Cardiac fibroblast (primary cell): ENCODE results near the gene FBH1.
"Not testable (repeated sequence)": the region's sequence is repeated elsewhere in the genome, so short reads cannot be mapped to it uniquely, and the experiment has no call there.

Experiments
- DNase-seq, 2 donors: peaks; one replicate each; pipeline versions ENCODE4 v3.0.0 to v3.0.0-alpha.2; 2010; ENCODE audit warnings: low read depth in 2 of 2
- H3K4me3 ChIP-seq, 2 donors: replicated peaks in 1 of 2; 1 replicate in 1 of 2; 2 replicates in 1 of 2; pipeline ENCODE4 v1.5.1; 2011; ENCODE audit warnings: low read depth in 2 of 2, low read length in 2 of 2, mild to moderate bottlenecking in 2 of 2, moderate library complexity in 1 of 2
- TF ChIP-seq, protein P1 (sequence below): IDR thresholded peaks from one replicate; pipeline ENCODE4 v1.5.1; 2011; ENCODE audit warnings: low read depth, mild to moderate bottlenecking, low read length, inconsistent platforms

The FBH1 gene

DNA sequence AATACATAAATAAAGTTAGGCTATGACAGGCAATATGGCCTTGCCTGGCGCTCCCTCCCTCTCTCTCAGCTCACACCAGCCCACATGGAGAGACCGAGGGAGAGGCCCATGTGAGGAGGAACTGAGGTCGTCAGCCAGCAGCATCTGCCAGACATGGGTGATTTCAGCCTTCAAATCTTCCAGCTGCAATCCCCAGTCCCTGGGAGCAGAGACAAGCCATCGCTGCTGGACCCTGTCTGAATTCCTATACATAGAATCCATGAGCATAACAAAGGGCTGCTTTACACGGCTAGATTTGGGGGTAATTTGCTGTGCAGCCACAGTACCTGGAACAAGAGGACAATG, 35.9 kb upstream of the FBH1 start:
- DNase-seq: no peak
- TF ChIP-seq, protein P1, sequence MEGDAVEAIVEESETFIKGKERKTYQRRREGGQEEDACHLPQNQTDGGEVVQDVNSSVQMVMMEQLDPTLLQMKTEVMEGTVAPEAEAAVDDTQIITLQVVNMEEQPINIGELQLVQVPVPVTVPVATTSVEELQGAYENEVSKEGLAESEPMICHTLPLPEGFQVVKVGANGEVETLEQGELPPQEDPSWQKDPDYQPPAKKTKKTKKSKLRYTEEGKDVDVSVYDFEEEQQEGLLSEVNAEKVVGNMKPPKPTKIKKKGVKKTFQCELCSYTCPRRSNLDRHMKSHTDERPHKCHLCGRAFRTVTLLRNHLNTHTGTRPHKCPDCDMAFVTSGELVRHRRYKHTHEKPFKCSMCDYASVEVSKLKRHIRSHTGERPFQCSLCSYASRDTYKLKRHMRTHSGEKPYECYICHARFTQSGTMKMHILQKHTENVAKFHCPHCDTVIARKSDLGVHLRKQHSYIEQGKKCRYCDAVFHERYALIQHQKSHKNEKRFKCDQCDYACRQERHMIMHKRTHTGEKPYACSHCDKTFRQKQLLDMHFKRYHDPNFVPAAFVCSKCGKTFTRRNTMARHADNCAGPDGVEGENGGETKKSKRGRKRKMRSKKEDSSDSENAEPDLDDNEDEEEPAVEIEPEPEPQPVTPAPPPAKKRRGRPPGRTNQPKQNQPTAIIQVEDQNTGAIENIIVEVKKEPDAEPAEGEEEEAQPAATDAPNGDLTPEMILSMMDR: no peak

DNA sequence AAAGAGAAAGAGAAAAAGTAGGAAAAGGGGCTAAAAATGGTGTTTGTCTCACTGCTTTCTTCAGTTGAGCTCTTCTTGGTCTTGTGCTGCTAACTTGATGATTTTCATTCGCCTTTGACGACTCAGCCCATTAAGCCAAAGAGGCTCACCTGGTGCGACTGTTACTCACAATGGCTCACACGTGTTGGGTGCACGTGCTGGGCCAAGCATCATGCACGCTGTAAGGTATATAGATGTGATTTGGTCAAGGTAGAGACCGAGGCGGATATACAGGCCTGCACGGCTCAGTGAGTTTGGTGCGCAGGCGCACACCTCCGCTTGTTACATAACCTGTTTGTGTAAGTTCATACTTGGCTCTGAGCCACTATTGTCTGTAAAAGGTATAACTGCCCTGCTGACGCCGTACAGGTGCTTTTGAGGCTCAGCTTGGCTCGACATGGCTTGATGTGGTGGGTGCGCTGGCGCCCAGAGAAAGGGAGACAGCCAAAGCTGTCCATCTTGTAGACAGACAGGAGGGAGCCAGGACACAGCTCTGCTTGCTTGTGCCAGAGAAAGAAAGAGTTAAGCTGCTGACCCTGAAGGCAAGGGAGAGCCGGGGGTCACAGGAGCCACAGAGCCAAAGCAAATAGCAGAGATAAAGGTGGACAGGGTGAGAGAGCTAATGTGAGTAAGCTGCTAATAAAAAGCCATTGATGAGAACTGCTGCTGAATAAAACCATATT, 33.9 kb upstream of the FBH1 start:
- no peak overlapping the region for H3K4me3 ChIP-seq
- no peak for DNase-seq
- TF ChIP-seq, protein P1: no peak

More for the DNA sequence above, 35.9 kb upstream of the FBH1 start:
- no peak overlapping the region for H3K4me3 ChIP-seq

DNA sequence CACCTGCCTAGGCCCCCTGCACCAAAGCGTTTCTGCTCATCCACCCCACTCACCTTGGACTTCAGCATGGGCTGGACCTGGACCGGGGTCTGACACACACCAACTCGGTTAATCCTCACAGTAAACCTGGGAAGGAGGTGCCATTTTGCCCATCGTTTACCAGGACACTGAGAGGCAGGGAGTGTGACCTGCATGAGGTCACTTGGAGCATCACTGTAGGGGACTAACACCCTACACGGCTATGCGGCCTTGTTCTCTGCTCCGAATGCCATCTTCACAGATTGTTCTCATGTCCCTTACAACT, 33.4 kb upstream of the FBH1 start:
- no peak for DNase-seq
- TF ChIP-seq, protein P1: no peak
- no peak overlapping the region for H3K4me3 ChIP-seq

DNA sequence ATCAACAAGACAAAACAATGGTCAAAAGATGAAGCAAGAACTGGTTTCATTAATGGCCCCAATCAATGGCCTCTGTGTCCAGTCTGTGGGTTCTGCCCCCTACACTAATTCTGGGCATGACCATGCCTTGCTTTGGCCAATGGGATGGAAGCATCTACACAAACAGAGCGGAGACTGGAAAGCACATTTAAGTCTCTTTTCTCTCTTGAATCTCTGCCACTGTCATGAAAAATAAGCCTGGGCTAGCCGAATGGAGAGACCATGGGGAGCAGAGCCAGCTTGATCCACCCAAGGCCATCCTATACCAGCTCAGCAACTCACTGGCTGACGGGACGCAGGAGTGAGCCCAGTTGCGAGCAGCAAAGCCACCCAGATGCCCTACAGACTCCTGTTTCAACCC, 31.2 kb upstream of the FBH1 start:
- H3K4me3 ChIP-seq: no peak overlapping the region
- TF ChIP-seq, protein P1: no peak
- no peak for DNase-seq

DNA sequence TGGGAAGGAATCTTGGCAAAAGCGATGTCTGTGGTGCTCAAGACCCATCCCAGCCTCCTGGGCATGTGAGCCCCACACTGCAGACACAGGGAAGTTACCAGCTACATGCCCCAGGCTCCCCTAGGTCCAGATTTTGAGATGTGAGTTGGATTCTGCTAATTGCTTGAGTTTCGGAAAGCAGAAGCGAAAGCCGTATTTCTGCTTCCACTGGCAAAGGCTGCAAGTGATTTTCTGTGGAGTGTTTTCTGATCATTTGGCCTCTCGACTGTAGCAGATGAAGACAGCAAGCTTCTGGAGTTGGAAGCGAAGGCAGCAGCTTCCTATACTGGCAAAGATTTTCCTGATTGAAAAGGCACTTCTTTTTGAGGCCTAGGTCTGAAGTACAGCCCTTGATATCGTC, 30.0 kb upstream of the FBH1 start:
- DNase-seq: no peak
- TF ChIP-seq, protein P1: no peak
- H3K4me3 ChIP-seq: no peak overlapping the region

DNA sequence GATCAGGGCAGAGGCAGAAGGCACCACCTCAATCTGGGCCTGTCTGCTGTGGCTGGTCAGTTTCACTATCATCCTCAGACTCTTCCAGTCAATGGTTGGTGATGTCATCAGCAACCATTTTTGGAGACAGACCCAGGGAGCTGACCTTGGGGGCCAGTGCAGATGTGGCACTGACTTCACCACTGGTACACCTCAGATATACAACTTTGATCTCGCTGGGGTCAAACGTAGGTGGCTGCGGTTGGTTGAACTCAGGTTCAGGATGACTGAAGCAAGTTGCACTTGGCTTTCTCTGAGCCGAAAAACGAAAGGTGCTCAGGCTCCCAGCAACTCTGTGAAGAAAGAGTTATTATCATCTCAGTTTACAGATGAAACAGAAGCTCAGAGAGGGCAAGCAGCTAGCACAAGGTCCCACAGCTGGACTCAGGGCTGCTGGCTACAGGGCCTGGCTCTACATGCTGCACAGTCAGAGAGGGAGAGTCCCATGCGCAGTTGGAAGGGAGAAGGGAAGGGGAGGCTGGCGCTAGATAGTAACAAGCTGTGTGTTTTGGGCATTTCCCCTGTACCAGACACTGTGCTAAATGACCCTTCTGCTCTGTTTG, 27.6 kb upstream of the FBH1 start:
- no peak for DNase-seq
- no peak overlapping the region for H3K4me3 ChIP-seq
- TF ChIP-seq, protein P1: no peak

DNA sequence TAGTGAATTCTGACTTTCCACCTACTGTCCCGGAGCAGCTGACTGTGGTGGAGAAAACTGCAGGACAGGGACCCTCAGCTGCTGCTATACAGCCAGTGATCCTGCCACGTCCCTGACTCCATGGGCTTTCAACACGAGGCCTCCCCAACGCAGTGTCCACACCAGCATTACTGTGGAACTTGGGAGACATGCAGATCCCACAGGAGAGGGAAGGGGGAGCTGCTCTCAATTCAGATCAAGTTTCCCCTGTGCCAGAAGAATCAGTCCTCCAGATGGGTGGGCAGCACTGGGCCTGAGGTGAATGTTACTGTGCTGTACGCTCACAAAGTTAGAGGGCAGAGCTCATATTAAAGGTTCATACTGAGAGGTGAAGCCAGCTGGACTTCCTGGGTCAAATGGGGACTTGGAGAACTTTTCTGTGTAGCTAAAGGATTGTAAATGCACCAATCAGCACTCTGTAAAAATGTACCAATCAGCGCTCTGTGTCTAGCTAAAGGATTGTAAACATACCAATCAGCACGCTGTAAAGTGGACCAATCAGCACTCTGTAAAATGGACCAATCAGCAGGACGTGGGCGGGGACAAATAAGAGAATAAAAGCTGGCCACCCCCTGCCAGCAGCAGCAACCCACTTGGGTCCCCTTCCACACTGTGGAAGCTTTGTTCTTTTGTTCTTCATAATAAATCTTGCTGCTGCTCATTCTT, 26.9 kb upstream of the FBH1 start:
- DNase-seq, H3K4me3 ChIP-seq: not testable (repeated sequence)

DNA sequence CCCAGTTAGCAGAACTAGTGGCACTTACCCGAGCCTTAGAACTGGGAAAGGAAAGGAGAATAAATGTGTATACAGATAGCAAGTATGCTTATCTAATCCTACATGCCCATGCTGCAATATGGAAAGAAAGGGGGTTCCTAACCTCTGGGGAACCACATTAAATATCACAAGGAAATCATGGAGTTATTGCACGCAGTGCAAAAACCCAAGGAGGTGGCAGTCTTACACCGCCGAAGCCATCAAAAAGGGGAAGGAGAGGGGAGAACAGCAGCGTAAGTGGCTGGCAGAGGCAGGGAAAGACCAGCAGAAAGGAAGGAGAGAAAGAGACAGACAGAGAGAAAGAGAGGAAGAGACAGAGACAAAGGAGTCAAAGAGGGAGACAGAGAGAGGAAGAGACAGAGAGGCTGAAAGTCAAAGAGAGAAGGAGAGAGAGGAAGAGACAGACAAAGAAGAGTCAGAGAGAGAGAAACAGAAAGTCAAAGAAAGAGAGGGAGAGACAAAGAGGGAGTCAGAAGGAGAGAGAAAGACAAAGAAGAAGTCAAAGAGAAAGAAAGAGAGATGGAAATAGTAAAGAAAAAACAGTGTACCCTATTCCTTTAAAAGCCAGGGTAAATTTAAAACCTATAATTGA, 23.5 kb upstream of the FBH1 start:
- not testable (repeated sequence) for DNase-seq, H3K4me3 ChIP-seq

DNA sequence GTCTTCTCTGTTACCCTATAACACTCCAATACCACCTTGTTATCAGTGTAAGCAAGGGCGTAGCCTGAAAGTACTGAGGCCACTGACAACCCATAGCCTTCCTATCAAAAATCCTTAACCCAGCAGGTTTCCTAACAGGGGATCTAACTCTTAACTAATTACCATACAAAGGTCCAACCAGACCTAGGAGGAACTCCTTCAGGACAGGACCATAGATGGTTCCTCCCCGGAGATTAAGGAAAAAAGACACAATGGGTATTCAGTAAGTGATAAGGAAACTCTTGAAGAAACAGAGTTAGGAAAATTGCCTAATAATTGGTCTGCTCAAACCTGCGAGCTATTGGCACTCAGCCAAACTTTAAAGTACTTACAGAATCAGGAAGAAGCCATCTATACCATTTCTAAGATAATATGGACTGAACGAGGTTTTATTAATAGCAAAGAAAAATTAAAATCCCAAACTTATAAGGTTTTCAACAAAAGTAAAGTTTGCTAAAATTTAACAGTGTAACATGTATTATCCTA, 22.9 kb upstream of the FBH1 start:
- not testable (repeated sequence) for DNase-seq, H3K4me3 ChIP-seq

DNA sequence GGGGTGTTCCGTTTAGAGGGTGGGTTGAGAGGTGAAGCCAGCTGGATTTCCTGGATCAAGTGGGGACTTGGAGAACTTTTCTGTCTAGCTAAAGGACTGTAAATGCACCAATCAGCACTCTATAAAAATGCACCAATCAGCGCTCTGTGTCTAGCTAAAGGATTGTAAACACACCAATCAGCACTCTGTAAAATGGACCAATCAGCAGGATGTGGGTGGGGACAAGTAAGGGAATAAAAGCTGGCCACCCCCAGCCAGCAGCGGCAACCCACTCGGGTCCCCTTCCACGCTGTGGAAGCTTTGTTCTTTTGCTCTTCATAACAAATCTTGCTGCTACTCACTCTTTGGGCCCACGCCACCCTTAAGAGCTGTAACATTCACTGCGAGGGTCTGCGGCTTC, 21.7 kb upstream of the FBH1 start:
- not testable (repeated sequence) for H3K4me3 ChIP-seq, DNase-seq
